ENCODE results near the gene MB.

DNA sequence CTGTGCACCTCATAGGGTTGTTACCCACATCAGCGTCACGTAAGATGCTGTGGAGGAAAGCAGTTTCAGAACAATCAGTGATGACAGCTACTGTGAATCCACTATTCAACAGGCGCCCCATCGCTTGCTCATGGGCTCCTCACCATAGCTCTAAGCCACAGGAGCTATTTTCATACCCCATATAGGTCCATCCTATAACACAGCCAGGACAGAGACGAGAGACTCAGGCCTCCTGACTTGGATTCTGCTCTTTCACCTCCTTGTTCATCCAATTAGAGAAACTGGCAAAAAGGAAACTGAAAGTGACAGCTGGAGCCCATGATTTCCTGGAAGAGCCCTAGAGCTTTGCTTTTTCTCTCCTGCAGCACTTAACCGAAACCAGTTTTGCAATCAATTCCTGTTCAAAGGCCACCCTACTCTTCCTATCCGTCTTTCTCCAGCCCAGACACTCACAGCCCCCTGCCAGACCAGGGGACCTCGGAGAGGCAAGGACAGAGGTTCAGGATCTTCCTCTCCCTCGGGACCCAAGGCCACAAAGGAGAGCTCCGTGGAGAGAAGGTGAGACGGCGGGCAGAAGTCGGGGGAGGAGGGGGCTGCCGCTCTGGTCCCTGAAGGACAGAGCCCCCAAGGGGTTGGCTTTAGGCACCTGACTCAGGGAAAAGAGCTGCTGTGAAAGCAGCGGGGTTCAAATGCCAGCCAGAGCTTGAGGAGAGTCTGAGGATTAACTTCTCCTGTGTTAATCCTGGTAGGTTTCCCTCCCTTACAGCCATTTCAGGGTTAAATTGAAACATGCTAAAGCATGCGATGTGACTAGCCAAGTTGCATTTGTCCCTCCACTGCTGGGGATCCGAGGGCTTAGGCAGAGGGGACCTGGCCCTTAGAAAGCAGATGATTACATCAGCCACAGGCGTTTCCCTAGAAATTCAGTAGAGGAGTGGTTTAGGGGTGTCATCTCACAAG lies 31.2 kb upstream of the MB start, which contains the start of gene APOL6:
- TF ChIP-seq POLR2A (IDR thresholded peaks at IDR 0.05) = no peak
- TF ChIP-seq, protein P1, sequence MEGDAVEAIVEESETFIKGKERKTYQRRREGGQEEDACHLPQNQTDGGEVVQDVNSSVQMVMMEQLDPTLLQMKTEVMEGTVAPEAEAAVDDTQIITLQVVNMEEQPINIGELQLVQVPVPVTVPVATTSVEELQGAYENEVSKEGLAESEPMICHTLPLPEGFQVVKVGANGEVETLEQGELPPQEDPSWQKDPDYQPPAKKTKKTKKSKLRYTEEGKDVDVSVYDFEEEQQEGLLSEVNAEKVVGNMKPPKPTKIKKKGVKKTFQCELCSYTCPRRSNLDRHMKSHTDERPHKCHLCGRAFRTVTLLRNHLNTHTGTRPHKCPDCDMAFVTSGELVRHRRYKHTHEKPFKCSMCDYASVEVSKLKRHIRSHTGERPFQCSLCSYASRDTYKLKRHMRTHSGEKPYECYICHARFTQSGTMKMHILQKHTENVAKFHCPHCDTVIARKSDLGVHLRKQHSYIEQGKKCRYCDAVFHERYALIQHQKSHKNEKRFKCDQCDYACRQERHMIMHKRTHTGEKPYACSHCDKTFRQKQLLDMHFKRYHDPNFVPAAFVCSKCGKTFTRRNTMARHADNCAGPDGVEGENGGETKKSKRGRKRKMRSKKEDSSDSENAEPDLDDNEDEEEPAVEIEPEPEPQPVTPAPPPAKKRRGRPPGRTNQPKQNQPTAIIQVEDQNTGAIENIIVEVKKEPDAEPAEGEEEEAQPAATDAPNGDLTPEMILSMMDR (IDR thresholded peaks at IDR 0.05) = no peak
